PFSK-1 (cell line): ENCODE measurements around the gene USP2.

ENCODE experiments used
- FOXP2 ChIP-seq: optimal IDR thresholded peaks from 2 replicates; pipeline ENCODE3; 2011; ENCODE audit warnings: borderline replicate concordance, control low read depth, inconsistent platforms; ENCODE audit not compliant: insufficient read depth; ENCODE audit errors: extremely low read length, extremely low read depth
- POLR2AphosphoS5 ChIP-seq: IDR thresholded peaks from 2 replicates; pipeline ENCODE4 v1.6.1; 2012; ENCODE audit warnings: low read depth, mild to moderate bottlenecking, control low read depth, low read length, moderate library complexity
- SIN3A ChIP-seq: IDR thresholded peaks from 2 replicates; pipeline ENCODE4 v1.6.1; 2012; ENCODE audit warnings: mild to moderate bottlenecking, low read length, moderate library complexity, borderline replicate concordance; ENCODE audit not compliant: insufficient read depth
- TAF1 ChIP-seq: IDR thresholded peaks from 2 replicates; pipeline ENCODE4 v1.6.1; 2012; ENCODE audit warnings: low read length, control low read depth, borderline replicate concordance; ENCODE audit not compliant: insufficient read depth
- TF ChIP-seq, protein P1 (sequence below), 2 experiments: IDR thresholded peaks; 2 replicates each; pipeline versions ENCODE4 v1.6.1 to v1.8.0; 2011 to 2012; ENCODE audit warnings: low read depth in 2 of 2, low read length in 2 of 2, control low read depth in 1 of 2, inconsistent platforms in 1 of 2, mild to moderate bottlenecking in 1 of 2, moderate library complexity in 1 of 2; ENCODE audit not compliant: insufficient read depth in 1 of 2

USP2 gene

DNA sequence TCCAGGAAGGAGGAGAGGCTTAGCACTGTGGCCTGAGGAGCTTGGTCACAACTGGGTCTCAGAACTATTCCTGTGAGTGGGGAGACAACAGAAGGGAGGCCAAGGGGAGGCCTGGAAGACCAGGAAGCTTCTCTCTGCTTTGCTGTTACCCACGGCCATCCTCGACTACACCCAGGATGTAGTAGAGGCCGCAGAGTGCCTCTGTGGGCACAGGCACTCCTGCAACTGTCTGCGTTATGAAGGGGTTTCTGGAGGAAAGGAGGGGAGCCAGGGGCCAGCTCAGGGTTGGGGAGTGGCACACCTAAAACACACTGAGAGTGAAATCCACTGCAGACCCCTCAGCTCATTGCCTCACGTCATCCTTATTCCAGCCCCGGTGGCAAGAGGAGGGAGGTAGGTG, 31.2 kb downstream of the USP2 start:
- TF ChIP-seq POLR2AphosphoS5 (no peak), FOXP2 (no peak), TAF1 (no peak), SIN3A (no peak)
- TF ChIP-seq, protein P1, sequence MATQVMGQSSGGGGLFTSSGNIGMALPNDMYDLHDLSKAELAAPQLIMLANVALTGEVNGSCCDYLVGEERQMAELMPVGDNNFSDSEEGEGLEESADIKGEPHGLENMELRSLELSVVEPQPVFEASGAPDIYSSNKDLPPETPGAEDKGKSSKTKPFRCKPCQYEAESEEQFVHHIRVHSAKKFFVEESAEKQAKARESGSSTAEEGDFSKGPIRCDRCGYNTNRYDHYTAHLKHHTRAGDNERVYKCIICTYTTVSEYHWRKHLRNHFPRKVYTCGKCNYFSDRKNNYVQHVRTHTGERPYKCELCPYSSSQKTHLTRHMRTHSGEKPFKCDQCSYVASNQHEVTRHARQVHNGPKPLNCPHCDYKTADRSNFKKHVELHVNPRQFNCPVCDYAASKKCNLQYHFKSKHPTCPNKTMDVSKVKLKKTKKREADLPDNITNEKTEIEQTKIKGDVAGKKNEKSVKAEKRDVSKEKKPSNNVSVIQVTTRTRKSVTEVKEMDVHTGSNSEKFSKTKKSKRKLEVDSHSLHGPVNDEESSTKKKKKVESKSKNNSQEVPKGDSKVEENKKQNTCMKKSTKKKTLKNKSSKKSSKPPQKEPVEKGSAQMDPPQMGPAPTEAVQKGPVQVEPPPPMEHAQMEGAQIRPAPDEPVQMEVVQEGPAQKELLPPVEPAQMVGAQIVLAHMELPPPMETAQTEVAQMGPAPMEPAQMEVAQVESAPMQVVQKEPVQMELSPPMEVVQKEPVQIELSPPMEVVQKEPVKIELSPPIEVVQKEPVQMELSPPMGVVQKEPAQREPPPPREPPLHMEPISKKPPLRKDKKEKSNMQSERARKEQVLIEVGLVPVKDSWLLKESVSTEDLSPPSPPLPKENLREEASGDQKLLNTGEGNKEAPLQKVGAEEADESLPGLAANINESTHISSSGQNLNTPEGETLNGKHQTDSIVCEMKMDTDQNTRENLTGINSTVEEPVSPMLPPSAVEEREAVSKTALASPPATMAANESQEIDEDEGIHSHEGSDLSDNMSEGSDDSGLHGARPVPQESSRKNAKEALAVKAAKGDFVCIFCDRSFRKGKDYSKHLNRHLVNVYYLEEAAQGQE (IDR thresholded peaks at IDR 0.05; ENCODE audit: insufficient read depth in 1 of 2, low read depth in 2 of 2, low read length in 2 of 2): no peak

DNA sequence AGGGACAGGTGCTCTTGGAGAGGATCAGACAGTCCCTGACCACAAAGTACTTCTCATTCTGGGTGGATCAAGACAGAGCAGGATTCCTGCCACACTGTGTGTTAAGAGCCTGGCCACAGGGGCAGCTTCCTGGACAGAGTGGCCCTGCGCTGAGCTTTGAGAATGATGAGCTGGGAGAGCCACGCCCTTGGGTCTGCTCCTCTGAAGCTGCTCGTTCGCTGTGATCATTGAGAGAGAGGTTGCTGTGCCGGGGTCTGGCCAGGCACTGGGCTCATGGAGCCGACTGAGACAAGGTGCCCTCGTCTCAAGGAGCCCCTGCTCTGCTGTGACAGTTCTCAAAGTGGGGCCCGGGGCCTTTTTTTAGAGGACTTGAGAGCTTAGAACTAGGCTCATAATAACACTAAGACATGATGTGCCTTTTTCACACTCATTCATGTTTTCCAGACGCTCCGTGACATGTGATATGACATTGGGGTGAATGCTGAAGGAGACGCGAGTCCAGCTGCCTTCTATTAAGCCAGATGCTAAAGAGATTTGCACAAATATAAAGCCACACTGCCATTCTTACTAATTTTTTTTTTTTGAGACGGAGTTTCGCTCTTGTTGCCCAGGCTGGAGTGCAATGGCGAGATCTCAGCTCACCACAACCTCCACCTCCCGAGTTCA, 33.4 kb downstream of the USP2 start:
- TF ChIP-seq FOXP2 (no peak), TAF1 (no peak), SIN3A (no peak), POLR2AphosphoS5 (no peak)
- TF ChIP-seq, protein P1 (IDR thresholded peaks at IDR 0.05; ENCODE audit: insufficient read depth in 1 of 2, low read depth in 2 of 2, low read length in 2 of 2): no peak

DNA sequence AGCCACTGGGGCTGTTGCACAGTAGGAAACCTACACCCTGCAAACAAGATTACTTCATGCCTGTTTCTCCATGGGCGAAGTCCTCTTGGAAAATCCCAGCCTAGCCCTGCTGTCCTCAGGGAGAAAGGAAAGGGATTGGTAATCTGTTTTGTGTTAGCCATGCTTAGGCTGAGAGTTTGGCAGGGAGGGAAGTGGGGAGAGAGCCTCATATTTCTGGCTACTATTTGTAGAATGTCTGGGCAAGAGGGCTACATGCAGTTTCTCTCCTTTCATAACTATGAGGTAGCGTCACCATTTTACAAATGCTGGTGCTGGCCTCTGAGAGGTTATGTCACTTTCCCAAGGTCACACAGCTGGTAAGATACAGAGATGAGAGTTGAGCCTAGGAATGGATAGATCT, 34.2 kb downstream of the USP2 start:
- no peak for TF ChIP-seq FOXP2
- TF ChIP-seq, protein P1 (IDR thresholded peaks at IDR 0.05; ENCODE audit: insufficient read depth in 1 of 2, low read depth in 2 of 2, low read length in 2 of 2): no peak
- no peak for TF ChIP-seq SIN3A
- no peak for TF ChIP-seq TAF1
- no peak for TF ChIP-seq POLR2AphosphoS5

DNA sequence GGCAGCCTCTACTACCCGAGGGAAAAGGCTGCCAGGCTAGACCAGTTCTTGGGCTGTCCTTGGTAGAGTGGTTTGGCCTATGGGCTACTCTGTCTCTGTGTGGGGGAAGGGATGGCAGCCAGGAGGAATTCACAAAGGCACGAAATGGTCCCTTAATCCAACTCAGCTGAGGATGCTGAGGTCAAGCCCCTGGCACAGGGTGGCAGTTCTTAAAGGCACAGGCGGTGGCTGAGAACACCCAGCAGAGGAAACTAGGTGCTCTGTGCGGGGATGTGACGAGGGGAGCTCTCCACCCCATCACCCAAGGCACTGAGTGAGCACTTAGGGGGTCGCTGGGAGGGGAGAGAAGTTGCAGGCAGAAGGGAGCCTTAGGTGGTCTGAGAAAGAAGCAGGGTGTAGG, 34.9 kb downstream of the USP2 start, which contains the start of gene MFRP:
Gene MFRP, minus strand, starts transcription at position 101 of the 400 bp plus-strand sequence. CDS start 192 bp downstream, outside the sequence.
- no peak for TF ChIP-seq FOXP2
- TF ChIP-seq, protein P1 (IDR thresholded peaks at IDR 0.05; ENCODE audit: insufficient read depth in 1 of 2, low read depth in 2 of 2, low read length in 2 of 2): no peak
- TF ChIP-seq POLR2AphosphoS5: no peak
- no peak for TF ChIP-seq SIN3A

DNA sequence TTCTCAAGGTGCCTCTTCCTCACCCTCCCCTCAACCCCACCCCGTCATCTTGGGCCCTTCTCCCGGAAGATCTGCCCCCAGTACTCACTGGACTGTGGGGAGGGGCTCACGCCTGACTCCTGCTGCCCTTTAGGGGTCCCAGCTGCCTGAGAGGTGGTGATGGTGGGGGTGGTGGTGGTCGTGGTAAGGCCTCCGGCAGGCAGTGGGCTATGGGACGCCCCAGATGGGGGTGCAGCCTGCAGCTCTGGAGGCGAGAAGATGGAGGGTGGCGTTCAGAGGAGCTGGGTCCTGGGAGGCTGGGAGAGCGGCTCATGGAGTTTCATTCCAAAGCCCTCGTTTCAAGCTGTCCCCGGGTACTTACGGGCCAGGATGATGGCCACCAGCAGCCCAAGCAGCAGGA, 35.8 kb downstream of the USP2 start:
- no peak for TF ChIP-seq FOXP2
- no peak for TF ChIP-seq SIN3A
- no peak for TF ChIP-seq TAF1
- TF ChIP-seq, protein P1 (IDR thresholded peaks at IDR 0.05; ENCODE audit: insufficient read depth in 1 of 2, low read depth in 2 of 2, low read length in 2 of 2): no peak
- no peak for TF ChIP-seq POLR2AphosphoS5
